ENCODE data around the gene HYAL3. TPM values are rescaled to one million over a fixed set of nuclear protein-coding genes. Genes with fewer than 3 reads are reported as not detected.

The HYAL3 gene
- total and polyA plus RNA-seq, 2 of the 8 experiments (the other 6 are each of a cell fraction or from before 2014, with no cell fraction given) = 3.2 to 12.2 TPM

DNA sequence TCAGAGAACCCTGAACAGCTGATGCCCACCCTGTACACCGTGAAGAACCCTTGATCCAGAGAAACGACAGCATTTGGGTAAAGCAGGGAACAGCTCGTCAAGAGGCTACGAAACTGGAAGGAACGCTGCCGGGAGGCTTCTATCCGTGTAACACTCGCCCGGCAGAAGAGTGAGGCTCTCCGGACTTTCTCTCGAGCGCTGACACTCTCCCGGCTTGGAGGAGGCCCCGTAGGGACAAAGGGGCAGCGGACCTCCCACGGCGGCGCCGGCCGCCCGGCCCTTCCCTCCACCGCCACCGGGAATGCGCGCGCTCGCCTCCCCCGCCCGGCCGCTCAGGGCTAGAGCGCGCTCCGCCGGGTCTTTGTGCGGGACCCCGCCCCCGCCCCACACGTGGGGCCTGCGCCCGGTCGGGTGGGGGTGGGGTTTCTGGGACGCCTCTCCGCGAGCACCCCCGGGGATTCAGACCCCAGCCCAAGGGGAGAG, 21.7 kb upstream of the HYAL3 start (continued):
- TF ChIP-seq, protein P1, sequence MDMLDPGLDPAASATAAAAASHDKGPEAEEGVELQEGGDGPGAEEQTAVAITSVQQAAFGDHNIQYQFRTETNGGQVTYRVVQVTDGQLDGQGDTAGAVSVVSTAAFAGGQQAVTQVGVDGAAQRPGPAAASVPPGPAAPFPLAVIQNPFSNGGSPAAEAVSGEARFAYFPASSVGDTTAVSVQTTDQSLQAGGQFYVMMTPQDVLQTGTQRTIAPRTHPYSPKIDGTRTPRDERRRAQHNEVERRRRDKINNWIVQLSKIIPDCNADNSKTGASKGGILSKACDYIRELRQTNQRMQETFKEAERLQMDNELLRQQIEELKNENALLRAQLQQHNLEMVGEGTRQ (IDR thresholded peaks at IDR 0.05; ENCODE audit: low read length) = 0 out of 2 replicates have a peak, but pooled peaks have one; percentile 35
- TF ChIP-seq ASH2L (IDR thresholded peaks at IDR 0.05; ENCODE audit: low read length) = peak; percentile 30
- TF ChIP-seq SP2 (IDR thresholded peaks at IDR 0.05; ENCODE audit: low read length) = no peak
- TF ChIP-seq CHD2 (IDR thresholded peaks at IDR 0.05; ENCODE audit: low read length) = no peak
- TF ChIP-seq SUZ12 (IDR thresholded peaks at IDR 0.05; ENCODE audit: low read length) = no peak
- no peak for TF ChIP-seq ATF3 (IDR thresholded peaks at IDR 0.05; ENCODE audit: insufficient read depth, low read depth, low read length)
- no peak for TF ChIP-seq EP300 (IDR thresholded peaks at IDR 0.05; ENCODE audit: borderline replicate concordance in 1 of 2, low read depth in 2 of 2, low read length in 2 of 2)
- TF ChIP-seq, protein P2, sequence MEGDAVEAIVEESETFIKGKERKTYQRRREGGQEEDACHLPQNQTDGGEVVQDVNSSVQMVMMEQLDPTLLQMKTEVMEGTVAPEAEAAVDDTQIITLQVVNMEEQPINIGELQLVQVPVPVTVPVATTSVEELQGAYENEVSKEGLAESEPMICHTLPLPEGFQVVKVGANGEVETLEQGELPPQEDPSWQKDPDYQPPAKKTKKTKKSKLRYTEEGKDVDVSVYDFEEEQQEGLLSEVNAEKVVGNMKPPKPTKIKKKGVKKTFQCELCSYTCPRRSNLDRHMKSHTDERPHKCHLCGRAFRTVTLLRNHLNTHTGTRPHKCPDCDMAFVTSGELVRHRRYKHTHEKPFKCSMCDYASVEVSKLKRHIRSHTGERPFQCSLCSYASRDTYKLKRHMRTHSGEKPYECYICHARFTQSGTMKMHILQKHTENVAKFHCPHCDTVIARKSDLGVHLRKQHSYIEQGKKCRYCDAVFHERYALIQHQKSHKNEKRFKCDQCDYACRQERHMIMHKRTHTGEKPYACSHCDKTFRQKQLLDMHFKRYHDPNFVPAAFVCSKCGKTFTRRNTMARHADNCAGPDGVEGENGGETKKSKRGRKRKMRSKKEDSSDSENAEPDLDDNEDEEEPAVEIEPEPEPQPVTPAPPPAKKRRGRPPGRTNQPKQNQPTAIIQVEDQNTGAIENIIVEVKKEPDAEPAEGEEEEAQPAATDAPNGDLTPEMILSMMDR (IDR thresholded peaks at IDR 0.05; ENCODE audit: control extremely low read depth in 1 of 3, insufficient read depth in 1 of 3, low read depth in 1 of 3, low read length in 3 of 3) = no peak
- no peak for TF ChIP-seq POLR2A (IDR thresholded peaks at IDR 0.05; ENCODE audit: control extremely low read depth in 1 of 2, low read depth in 2 of 2, low read length in 2 of 2)
- peak; percentile 72 for TF ChIP-seq MAX (IDR thresholded peaks at IDR 0.05)

All from H1 (cell line).